HG03139 (cell line): Measurements from ENCODE around the gene YJU2.
"Not testable (repeated sequence)": the region's sequence is repeated elsewhere in the genome, so short reads cannot be mapped to it uniquely, and the experiment has no call there.

ENCODE experiments used
- ATAC-seq: cut with Tn5 transposase; IDR thresholded peaks from one replicate; pipeline ENCODE4 v1.9.1; 2021; ENCODE audit not compliant: unreplicated experiment

Gene YJU2

DNA sequence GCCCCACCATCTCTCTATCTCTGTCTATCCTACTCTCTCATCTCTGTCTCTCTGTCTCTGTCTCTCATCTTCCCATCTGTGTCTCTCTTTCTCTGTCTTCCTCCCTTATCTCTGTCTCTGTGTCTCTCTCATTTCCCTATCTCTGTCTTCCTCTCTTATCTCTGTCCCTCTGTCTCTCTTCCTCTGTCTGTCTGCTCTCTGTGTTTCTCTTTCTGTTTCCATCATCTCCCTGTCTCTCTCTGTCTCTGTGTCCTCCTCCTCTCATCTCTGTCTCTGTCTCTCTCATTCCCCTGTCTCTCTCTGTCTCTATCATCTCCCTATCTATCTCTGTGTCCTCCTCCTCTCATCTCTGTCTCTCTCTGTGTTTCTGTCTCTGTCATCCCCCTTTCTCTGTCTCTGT lies 19.1 kb upstream of the YJU2 start:
- no peak for ATAC-seq

DNA sequence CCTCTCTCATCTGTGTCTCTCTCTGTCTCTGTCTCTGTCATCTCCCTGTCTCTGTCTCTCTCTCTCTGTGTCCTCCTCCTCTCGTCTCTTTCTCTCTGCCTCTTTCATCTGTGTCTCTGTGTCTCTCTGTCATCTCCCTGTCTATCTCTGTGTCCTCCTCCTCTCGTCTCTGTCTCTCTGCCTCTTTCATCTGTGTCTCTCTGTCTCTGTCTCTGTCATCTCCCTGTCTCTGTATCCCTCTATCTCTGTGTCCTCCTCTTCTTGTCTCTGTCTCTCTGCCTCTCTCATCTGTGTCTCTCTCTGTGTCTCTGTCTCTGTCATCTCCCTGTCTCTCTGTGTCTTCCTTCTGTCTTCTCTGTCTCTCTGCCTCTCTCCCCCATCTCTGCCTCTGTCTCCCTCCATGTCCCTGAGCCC lies 18.1 kb upstream of the YJU2 start:
- ATAC-seq: no peak

DNA sequence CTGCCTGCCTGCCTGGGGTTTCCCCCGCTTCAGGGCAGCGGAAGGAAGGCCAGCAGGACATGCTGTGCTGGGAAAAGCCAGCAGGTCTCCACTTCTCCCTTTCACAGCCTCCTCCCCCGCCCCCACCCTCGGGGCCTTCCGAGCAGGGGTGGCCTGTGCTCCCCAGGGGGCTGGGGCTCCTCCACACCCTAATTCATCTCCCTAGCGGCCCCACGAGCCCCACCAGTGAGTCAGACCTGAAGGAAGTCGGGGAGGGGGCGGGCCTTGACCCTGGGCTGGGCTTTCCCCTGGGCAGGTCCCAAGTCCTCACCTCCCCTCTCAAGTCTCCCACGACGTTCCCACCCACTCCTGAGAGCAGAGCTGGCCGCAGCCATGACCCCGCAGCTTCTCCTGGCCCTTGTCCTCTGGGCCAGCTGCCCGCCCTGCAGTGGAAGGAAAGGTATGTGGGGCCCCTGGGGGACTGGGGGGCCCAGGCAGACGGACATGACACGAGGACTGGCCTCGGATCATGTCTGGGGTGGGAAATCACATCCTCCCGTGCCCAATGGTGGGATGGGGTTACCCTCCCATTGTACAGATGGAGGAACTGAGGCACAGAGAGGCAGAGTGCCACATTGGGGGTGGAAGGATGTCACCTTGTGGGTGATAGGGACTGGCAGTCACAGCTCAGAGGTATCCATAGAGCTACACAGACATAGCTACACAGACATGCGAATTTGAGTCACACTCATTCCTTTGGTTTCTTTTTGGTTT lies 17.5 kb upstream of the YJU2 start, which contains the start of gene EBI3:
Gene EBI3 (plus strand): TSS at position 345 of the 753 bp plus-strand sequence. CDS start 28 bp downstream, at position 373.
- ATAC-seq: peak; percentile 64

DNA sequence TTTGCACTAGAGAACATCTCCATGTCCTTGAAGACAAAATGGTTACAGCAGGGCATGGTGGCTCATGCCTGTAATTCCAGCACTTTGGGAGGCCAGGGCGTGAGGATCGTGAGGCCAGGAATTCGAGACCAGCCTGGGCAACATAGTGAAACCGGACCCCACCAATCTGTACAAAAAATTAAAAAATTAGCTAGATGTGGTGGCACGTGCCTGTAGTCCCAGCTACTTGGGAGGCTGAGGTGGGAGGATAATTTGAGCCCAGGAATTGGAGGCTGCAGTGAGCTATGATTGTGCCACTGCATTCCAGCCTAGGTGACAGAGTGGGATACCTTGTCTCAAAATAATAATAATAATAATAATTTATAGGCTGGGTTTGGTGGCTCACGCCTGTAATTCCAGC lies 16.6 kb upstream of the YJU2 start:
- not testable (repeated sequence) for ATAC-seq

DNA sequence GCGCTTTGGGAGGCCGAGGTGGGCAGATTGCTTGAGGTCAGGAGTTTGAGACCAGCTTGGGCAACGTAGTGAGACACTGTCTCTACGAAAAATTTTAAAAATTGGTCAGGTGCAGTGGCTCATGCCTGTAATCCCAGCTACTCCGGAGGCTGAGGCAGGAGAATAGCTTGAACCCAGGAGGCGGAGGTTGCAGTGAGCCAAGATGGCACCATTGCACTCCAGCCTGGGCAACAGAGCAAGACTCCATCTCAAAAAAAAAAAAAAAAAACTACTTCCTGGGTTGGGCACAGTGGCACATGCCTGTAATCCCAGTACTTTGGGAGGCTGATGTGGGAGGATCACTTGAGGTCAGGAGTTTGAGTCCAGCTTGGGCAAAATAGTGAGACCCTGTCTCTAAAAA lies 15.4 kb upstream of the YJU2 start:
- ATAC-seq: not testable (repeated sequence)

DNA sequence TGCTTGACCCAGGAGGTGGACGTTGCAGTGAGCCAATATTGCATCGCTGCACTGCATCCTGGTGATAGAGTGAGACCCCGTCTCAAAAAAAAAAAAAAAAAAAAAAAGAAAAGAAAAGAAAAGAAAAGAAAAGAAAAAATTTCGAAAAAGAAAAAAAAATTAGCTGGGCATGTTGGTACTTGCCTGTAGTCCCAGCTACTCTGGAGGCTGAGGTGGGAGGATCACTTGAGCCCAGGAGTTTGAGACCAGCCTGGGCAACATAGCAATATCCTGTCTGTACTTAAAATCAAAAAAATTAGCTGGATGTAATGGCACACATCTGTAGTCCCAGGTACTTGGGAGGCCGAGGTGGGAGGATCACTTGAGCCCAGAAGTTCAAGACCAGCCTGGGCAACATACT lies 14.7 kb upstream of the YJU2 start:
- not testable (repeated sequence) for ATAC-seq

DNA sequence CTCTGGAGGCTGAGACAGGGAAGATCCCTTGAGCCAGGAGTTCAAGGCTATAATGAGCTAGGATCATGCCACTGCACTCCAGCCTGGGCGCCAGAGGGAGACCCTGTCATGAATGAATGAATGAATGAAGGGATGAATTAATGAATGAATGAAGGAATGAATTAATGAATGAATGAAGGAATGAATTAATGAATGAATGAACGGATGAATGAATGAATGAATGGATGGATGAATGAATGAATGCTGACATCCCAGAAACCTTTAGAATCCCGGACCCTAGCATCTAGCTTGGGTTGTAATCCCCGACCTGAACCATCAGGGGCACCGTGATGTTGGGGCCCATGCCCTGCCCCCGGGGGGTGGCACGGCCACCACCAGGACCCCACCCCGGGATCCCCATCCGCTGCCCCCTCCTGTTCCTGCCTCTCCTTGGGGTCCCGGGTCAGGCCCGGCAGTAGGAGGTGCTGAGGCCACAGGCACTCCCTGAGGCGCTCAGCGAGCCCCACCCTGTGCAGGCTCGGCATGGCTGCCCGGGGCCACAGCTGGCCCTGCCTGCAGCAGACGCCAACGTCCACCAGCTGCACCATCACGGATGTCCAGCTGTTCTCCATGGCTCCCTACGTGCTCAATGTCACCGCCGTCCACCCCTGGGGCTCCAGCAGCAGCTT lies 14.1 kb upstream of the YJU2 start:
- ATAC-seq: no peak

DNA sequence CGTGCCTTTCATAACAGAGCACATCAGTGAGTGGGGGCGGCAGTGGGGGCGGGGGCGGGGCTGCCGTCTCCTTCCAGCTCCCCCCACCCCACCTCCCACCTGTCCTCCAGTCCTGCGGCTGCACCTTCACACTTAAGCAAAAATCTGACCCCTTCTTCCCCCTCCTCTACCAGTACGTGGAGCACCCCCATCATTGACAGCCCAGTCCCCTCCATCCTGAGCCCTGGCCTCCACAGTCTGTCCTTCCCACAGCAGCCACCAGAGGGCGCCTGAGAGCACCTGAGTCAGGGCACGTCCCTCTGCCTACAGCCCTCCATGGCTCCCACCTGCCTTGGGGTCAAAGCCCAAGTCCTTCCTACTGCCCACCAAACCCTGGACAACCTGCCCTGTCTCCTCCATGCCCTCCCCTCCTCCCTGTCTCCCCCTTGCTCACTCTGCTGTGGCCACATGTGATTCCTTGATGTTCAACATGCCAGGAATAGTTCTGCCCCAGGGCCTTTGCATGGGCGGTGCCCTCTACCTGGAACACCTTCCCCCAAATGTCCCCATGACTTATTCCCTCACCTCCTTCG lies 13.5 kb upstream of the YJU2 start:
- no peak for ATAC-seq

DNA sequence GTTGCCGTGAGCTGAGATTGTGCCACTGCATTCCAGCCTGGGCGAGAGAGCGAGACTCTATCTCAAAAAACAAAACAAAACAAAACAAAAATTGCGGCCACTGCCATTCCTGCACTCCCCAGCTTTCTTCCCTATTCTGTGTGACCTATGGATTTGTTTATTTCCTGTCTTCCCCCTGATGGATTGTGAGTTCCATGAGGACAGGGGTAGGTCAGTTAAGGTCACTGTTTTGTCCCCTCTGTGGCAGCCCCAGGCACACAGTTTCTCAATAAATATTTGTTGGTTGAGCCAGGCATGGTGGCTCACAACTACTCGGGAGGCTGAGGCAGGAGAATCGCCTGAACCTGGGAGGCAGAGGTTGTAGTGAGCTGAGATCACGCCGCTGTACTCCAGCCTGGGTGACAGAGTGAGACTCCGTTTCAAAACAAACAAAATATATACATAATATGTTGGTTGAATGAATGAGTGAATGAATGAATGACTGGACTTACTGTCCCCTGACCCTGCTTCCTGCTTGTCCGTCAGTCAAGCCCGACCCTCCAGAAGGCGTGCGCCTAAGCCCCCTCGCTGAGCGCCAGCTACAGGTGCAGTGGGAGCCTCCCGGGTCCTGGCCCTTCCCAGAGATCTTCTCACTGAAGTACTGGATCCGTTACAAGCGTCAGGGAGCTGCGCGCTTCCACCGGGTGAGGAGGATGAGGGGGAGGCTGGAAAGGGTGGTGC lies 12.6 kb upstream of the YJU2 start:
- ATAC-seq: no peak

DNA sequence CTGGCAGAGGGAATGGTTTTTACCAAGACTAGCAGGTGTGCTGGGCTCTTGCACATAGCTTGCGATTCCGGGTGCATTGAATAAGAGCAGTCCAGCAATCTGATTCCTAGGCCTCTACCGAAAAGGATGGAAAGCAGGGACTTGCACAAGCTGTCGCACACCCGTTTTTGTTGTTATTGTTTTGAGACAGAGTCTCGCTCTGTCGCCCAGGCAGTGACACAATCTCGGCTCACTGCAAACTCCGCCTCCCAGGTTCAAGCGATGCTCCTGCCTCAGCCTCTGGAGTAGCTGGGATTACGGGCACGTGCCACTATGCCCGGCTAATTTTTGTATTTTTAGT lies 12.0 kb upstream of the YJU2 start:
- ATAC-seq: no peak

DNA sequence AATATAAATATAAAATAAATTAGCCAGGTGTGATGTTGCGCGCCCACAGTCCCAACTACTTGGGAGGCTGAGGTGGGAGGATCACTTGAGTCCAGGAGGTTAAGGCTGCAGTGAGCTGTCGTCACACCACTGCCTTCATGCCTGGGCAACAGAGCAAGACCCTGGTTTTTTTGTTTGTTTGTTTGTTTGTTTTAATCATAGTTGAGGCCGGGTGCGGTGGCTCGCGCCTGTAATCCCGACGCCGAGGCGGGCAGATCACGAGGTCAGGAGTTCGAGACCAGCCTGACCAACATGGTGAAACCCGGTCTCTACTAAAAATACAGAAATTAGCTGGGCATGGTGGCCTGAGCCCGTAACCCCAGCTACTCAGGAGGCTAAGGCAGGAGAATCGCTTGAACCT lies 9.4 kb upstream of the YJU2 start:
- ATAC-seq: not testable (repeated sequence)

DNA sequence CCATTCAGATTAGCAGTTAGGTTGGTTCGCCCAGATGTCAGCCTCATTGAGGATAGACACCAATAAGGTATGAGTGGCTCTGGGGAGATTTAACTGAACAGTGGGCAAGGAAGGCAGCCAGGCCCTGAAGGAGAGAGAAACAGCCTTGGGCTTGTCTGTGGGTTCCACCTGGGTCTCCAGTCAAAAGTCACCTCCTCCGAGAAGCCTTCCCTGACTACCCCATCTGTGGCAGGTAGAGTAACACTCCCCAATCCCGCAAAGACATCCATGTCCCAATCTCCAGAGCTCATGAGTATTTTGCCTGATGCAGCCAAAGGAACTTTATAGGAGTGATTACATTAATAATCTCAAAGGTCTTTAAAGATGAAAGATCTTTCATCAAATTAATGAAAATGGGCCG lies 8.0 kb upstream of the YJU2 start:
- ATAC-seq: no peak

DNA sequence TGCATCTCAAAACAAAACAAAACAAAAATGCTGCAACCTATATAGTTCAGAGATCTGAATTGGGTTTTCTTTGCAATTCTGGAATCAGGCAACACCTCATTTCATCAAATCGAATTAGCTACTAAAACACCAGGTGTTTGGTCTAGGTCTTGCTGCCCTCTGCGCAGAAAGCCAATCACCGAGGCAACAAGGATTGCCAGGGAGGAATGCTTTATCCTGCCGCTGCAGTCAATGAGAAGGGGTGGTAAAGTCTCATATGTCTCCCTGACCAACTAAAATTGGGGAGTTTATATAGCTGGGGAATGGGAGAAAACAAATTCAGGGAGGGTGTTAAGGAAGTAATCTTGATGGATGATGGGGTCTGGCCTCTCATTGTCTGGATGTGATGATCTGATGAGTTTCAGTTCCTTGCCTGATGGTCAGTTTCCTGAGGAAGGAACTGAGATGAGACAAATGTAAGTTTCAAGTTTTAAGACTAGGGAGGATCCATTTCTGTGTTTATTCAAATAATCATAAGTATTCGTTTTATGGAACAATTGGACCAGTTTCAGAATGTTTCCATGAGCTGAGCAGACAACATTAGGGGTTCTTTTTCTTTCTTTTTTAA lies 5.0 kb upstream of the YJU2 start:
- ATAC-seq: no peak

DNA sequence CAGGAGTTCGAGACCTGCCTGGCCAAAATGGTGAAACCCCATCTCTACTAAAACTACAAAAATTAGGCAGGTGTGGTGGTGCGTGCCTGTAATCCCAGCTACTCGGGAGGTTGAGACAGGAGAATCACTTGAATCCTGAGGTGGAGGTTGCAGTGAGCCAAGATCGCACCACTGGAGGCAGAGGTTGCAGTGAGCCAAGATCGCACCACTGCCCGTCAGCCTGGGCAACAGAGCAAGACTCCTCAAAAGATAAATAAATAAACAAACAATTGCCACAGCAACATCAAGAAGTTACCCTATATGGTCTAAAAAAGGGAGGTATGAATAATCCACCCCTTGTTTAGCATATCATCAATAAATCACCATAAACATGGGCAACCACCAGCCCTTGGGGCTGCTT lies 942 bp upstream of the YJU2 start:
- not testable (repeated sequence) for ATAC-seq

DNA sequence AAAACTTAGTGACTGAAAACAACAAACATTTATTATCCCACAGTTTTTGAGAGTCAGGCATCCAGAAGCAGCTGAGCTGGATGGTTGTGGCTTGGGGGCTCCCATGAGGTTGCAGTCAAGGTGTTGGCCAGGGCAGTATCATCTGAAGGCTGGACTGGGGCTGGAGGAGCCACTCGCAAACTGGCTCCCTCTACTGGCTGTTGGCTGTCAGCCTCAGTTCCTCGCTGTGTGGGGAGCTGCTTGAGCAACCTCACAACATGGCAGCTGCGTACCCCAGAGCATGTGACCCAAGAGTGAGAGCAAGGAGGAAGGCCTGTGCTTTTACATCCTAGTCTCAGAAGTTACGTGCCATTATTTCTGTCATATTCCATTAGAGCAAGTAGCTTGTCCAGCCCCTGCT lies 9.7 kb downstream of the YJU2 start:
- no peak for ATAC-seq

DNA sequence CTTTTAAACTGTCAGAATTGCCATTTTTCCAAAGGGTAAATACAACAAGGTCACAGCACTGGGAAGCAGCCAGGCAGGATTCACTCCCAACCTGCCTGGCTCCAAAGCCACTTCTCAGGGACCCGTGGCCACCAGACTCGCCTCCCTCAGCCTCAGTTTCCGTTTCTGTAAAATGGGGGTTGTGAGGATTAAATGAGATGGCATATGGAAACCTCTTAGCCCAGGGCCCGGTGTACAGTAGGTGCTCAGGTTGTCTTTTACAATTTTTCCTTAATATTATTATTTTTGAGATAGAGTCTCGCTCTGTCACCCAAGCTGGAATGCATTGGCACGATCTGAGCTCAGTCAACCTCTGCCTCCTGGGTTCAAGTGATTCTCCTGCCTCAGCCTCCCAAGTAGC lies 10.1 kb downstream of the YJU2 start:
- no peak for ATAC-seq

DNA sequence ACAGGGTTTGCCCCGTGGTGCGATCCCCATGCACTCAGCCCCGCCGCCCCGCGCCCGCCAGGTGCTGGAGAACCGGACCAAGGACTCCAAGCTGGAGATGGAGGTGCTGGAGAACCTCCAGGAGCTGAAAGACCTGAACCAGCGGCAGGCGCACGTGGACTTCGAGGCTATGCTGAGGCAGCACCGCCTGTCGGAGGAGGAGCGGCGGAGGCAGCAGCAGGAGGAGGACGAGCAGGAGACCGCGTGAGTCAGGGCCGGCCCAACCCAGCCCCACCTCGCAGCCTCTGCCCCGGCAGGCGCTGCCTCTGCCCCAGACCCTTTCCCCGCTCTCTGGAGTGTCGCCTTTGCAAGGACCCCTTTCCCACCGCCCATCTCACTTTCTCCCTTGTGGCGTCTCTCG lies 11.3 kb downstream of the YJU2 start:
- ATAC-seq: no peak

DNA sequence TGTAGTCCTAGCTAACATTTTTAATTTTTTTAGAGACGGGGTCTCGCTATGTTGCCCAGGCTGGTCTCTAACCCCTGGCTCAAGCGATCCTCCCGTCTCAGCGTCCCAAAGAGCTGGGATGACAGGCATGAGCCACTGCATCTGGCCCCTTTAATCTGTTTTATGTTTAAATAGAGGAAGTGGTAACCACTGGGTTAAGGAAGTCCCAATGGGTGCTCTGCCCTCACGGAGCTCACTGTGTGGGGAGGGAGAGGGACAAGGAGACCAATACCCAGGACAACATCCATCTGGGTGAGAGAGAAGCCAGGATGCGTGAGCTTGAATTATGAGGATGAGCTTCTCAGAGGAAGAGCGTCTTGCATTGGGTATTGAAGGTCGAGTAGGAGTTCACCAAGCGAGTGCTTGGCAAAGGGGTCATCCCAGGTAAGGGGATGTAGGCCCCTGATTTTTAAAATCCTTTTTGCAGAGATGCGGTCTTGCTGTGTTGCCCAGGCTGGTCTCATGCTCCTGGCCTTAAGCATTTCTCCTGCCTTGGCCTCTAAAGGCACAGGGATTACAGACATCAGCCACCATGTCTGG lies 13.8 kb downstream of the YJU2 start:
- no peak for ATAC-seq

DNA sequence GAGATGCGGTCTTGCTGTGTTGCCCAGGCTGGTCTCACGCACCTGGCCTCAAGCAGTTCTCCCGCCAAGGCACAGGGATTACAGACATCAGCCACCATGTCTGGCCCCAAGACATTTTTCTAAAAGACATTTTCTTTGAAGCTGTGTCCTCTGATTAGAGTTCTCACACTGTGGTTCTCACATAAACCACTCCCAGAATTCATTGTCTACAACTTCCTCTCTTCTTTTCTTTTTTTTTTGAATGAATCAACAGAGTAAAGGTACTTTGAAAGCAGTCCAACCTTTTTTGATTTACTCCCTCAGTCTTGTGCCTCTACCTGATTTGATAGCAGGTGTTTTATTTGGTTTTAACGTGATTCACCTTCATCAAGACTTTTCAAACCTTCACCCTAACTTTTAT lies 17.9 kb downstream of the YJU2 start:
- no peak for ATAC-seq

DNA sequence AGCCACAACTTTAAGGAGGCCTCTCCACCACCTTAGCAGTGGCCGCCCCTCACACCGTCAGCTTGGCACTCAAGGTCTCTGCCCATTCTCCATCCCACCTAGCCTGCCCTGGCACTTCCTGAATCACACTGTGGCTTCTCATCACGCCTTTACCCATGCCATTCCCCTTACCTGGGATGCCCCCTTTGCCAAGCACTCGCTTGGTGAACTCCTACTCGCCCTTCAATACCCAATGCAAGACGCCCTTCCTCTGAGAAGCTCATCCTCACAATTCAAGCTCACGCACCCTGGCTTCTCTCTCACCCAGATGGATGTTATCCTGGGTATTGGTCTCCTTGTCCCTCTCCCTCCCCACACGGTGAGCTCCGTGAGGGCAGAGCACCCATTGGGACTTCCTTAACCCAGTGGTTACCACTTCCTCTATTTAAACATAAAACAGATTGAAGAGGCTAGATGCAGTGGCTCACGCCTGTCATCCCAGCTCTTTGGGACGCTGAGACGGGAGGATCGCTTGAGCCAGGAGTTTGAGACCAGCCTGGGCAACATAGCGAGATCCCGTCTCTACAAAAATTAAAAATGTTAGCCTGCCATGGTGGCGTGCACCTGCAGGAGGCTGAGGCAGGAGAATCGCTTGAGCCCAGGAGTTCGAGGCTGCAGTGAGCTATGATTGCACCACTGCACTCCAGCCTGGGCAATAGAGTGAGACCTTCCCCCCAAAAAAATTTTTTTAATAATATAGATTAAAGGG lies 19.5 kb downstream of the YJU2 start:
- ATAC-seq: no peak
